CD8-positive, alpha-beta memory T cell (primary cell): Measurements from ENCODE around the gene FBXW7. TPM values are rescaled to one million over a fixed set of nuclear protein-coding genes. Genes with fewer than 3 reads are reported as not detected.

Source experiments
- CTCF ChIA-PET: fragments of 350-600 bp; sonication (Branson Sonifier 250); formaldehyde crosslinking; loops from one replicate; lab custom pipeline; 2021; ENCODE audit warnings: antibody characterized with exemption; lab: Charles Lee
- POLR2A ChIA-PET: fragments of 350-600 bp; sonication (Branson Sonifier 250); formaldehyde crosslinking; loops from one replicate; lab custom pipeline; 2021; ENCODE audit warnings: antibody characterized with exemption; lab: Charles Lee
- DNase-seq, 5 donors: peaks; one replicate each; pipeline versions ENCODE4 v3.0.0 to v3.0.0-alpha.2; 2020 to 2022; ENCODE audit warnings: mixed read lengths in 1 of 5
- H3K27ac ChIP-seq: one replicate; pipeline ENCODE4 v1.7.0; 2013; ENCODE audit warnings: low read depth, mild to moderate bottlenecking, low read length, moderate library complexity
- H3K27me3 ChIP-seq: 2 replicates; pipeline ENCODE4 v1.7.0; 2013; ENCODE audit warnings: low read length, mild to moderate bottlenecking; ENCODE audit not compliant: insufficient read depth, poor library complexity, severe bottlenecking
- H3K36me3 ChIP-seq: 2 replicates; pipeline ENCODE4 v1.7.0; 2013; ENCODE audit warnings: mild to moderate bottlenecking, low read length, moderate library complexity; ENCODE audit not compliant: insufficient read depth
- H3K4me1 ChIP-seq: 2 replicates; pipeline ENCODE4 v1.7.0; 2013; ENCODE audit warnings: mild to moderate bottlenecking, low read length, moderate library complexity; ENCODE audit not compliant: insufficient read depth
- H3K4me3 ChIP-seq: 2 replicates; pipeline ENCODE4 v1.7.0; 2013; ENCODE audit warnings: mild to moderate bottlenecking, low read length
- H3K9me3 ChIP-seq: 2 replicates; pipeline ENCODE4 v1.7.0; 2013; ENCODE audit warnings: mild to moderate bottlenecking, low read length
- H3K27ac Mint-ChIP-seq, 8 donors: one replicate each; pipeline ENCODE4 v1.8.0; 2020 to 2021; ENCODE audit warnings: mixed read lengths in 8 of 8, mild to moderate bottlenecking in 6 of 8, inconsistent platforms in 3 of 8, moderate library complexity in 3 of 8
- H3K27me3 Mint-ChIP-seq, 2 donors: one replicate each; pipeline ENCODE4 v1.8.0; 2020 to 2021; ENCODE audit warnings: mixed read lengths in 2 of 2, mild to moderate bottlenecking in 1 of 2, moderate library complexity in 1 of 2
- H3K36me3 Mint-ChIP-seq, 3 donors: one replicate each; pipeline ENCODE4 v1.8.0; 2020 to 2021; ENCODE audit warnings: mixed read lengths in 3 of 3, inconsistent platforms in 1 of 3, mild to moderate bottlenecking in 1 of 3
- H3K4me1 Mint-ChIP-seq, 3 donors: one replicate each; pipeline ENCODE4 v1.8.0; 2020 to 2021; ENCODE audit warnings: mixed read lengths in 3 of 3, inconsistent platforms in 1 of 3, mild to moderate bottlenecking in 1 of 3
- H3K4me3 Mint-ChIP-seq, 7 donors: one replicate each; pipeline ENCODE4 v1.8.0; 2020 to 2021; ENCODE audit warnings: mixed read lengths in 7 of 7, mild to moderate bottlenecking in 6 of 7, moderate library complexity in 4 of 7, inconsistent platforms in 2 of 7
- H3K9me3 Mint-ChIP-seq, 5 donors: one replicate each; pipeline ENCODE4 v1.8.0; 2020 to 2022; ENCODE audit warnings: mixed read lengths in 5 of 5, mild to moderate bottlenecking in 3 of 5, moderate library complexity in 2 of 5, inconsistent platforms in 1 of 5
- polyA plus RNA-seq: library from polyadenylated mRNA; unstranded; fragments of 300-500 nt; fragmentation: Illumina TruSeq; gene quantifications from one replicate; pipeline ENCODE4 v1.2.3, GENCODE V29; 2021
- total RNA-seq, 2 experiments: library from RNA; stranded (reverse); gene quantifications; one replicate each; pipeline ENCODE4 v1.2.3, GENCODE V29; 2021

FBXW7 gene
- total and polyA plus RNA-seq, 3 experiments from 2014 or later: 42.7 to 54.3 (median 46.6) TPM

- H3K27me3 Mint-ChIP-seq: no peaks in the 10 kb centered on the region
- ChIA-PET POLR2A (no interaction called here), CTCF (no interaction called here)
Observed at GRCh38 chr4:152468408-152468807, 67.5 kb downstream of the FBXW7 start.

GRCh38 chr4:152467101-152467500, 68.8 kb downstream of the FBXW7 start:
- CTCF ChIA-PET: no interaction called here
- H3K27ac ChIP-seq: no peak overlapping the region
- peaks cover 19% of the 10 kb centered on the region for H3K4me1 ChIP-seq
- Mint-ChIP-seq H3K27ac (peak overlapping the region in 1 of 8 donors; percentile 52), H3K4me3 (no peak overlapping the region), H3K36me3 (peaks cover 3 to 21% (median 9%) of the 10 kb centered on the region in 3 donors), H3K9me3 (peaks cover 0 to 3% (median 2%) of the 10 kb centered on the region in 5 donors), H3K27me3 (no peaks in the 10 kb centered on the region), H3K4me1 (peaks cover 41 to 70% (median 68%) of the 10 kb centered on the region in 3 donors)
- H3K9me3 ChIP-seq: no peaks in the 10 kb centered on the region
- no peaks in the 10 kb centered on the region for H3K36me3 ChIP-seq
- no peak for DNase-seq
- POLR2A ChIA-PET: no interaction called here
- H3K27me3 ChIP-seq: no peaks in the 10 kb centered on the region
- H3K4me3 ChIP-seq: no peak overlapping the region

More at GRCh38 chr4:152468408-152468807, 67.5 kb downstream of the FBXW7 start:
- Mint-ChIP-seq H3K4me1 (peaks cover 35 to 63% (median 62%) of the 10 kb centered on the region in 3 donors), H3K36me3 (peaks cover 3 to 18% (median 8%) of the 10 kb centered on the region in 3 donors), H3K27ac (peak overlapping the region in 2 of 8 donors; percentile 11 to 48), H3K9me3 (peaks cover 0 to 3% (median 2%) of the 10 kb centered on the region in 5 donors), H3K4me3 (no peak overlapping the region)
- Histone ChIP-seq H3K27ac (no peak overlapping the region), H3K4me1 (peaks cover 19% of the 10 kb centered on the region), H3K27me3 (no peaks in the 10 kb centered on the region), H3K4me3 (no peak overlapping the region), H3K9me3 (no peaks in the 10 kb centered on the region), H3K36me3 (no peaks in the 10 kb centered on the region)
- no peak for DNase-seq

GRCh38 chr4:152464030-152464823, 71.7 kb downstream of the FBXW7 start:
- CTCF ChIA-PET: interaction anchor here (0.9 kb wide), 1 partner anchor 664 kb away, joined by 3 read pairs; no protein-coding TSS in a partner anchor

GRCh38 chr4:152463562-152463961, 72.3 kb downstream of the FBXW7 start:
- Histone ChIP-seq H3K4me3 (no peak overlapping the region), H3K36me3 (no peaks in the 10 kb centered on the region), H3K27me3 (no peaks in the 10 kb centered on the region), H3K9me3 (no peaks in the 10 kb centered on the region), H3K4me1 (peaks cover 28% of the 10 kb centered on the region), H3K27ac (no peak overlapping the region)
- H3K27me3 Mint-ChIP-seq: no peaks in the 10 kb centered on the region
- peaks cover 55 to 82% (median 72%) of the 10 kb centered on the region in 3 donors for H3K4me1 Mint-ChIP-seq
- H3K9me3 Mint-ChIP-seq: no peaks in the 10 kb centered on the region
- no peak for DNase-seq
- peaks cover 5 to 14% (median 5%) of the 10 kb centered on the region in 3 donors for H3K36me3 Mint-ChIP-seq
- POLR2A ChIA-PET: no interaction called here
- no peak overlapping the region for H3K4me3 Mint-ChIP-seq
- H3K27ac Mint-ChIP-seq: peak overlapping the region in 4 of 8 donors; percentile 3 to 14 (median 6)
- CTCF ChIA-PET: no interaction called here

More at GRCh38 chr4:152464030-152464823, 71.7 kb downstream of the FBXW7 start:
- no peaks in the 10 kb centered on the region for H3K36me3 ChIP-seq
- Mint-ChIP-seq H3K27ac (peak overlapping the region in 6 of 8 donors; percentile 0 to 59 (median 38)), H3K9me3 (no peaks in the 10 kb centered on the region), H3K27me3 (no peaks in the 10 kb centered on the region), H3K4me1 (peaks cover 49 to 77% (median 67%) of the 10 kb centered on the region in 3 donors), H3K36me3 (peaks cover 5 to 14% (median 5%) of the 10 kb centered on the region in 3 donors), H3K4me3 (peak overlapping the region in 5 of 7 donors; percentile 1 to 18 (median 9))
- no peak for DNase-seq
- POLR2A ChIA-PET: no interaction called here
- no peaks in the 10 kb centered on the region for H3K27me3 ChIP-seq
- H3K27ac ChIP-seq: no peak overlapping the region
- H3K9me3 ChIP-seq: no peaks in the 10 kb centered on the region
- H3K4me3 ChIP-seq: no peak overlapping the region
- peaks cover 22% of the 10 kb centered on the region for H3K4me1 ChIP-seq

- DNase-seq: no peak
- peaks cover 5 to 11% (median 5%) of the 10 kb centered on the region in 3 donors for H3K36me3 Mint-ChIP-seq
- Histone ChIP-seq H3K36me3 (no peaks in the 10 kb centered on the region), H3K4me1 (peaks cover 32% of the 10 kb centered on the region), H3K4me3 (no peak overlapping the region), H3K27ac (no peak overlapping the region), H3K9me3 (no peaks in the 10 kb centered on the region), H3K27me3 (no peaks in the 10 kb centered on the region)
- H3K27me3 Mint-ChIP-seq: no peaks in the 10 kb centered on the region
- no peak overlapping the region for H3K4me3 Mint-ChIP-seq
- POLR2A ChIA-PET: no interaction called here
- CTCF ChIA-PET: no interaction called here
- H3K4me1 Mint-ChIP-seq: peaks cover 59 to 84% (median 72%) of the 10 kb centered on the region in 3 donors
- no peaks in the 10 kb centered on the region for H3K9me3 Mint-ChIP-seq
- peak overlapping the region in 3 of 8 donors; percentile 27 to 72 (median 58) for H3K27ac Mint-ChIP-seq
Observed at GRCh38 chr4:152462695-152463094, 73.2 kb downstream of the FBXW7 start.

GRCh38 chr4:152462047-152462446, 73.8 kb downstream of the FBXW7 start:
- Histone ChIP-seq H3K4me3 (no peak overlapping the region), H3K4me1 (peaks cover 32% of the 10 kb centered on the region), H3K27ac (no peak overlapping the region), H3K36me3 (no peaks in the 10 kb centered on the region), H3K9me3 (no peaks in the 10 kb centered on the region), H3K27me3 (no peaks in the 10 kb centered on the region)
- Mint-ChIP-seq H3K27me3 (no peaks in the 10 kb centered on the region), H3K4me3 (no peak overlapping the region), H3K27ac (peak overlapping the region in 3 of 8 donors; percentile 25 to 58 (median 37)), H3K4me1 (peaks cover 57 to 81% (median 69%) of the 10 kb centered on the region in 3 donors), H3K9me3 (no peaks in the 10 kb centered on the region), H3K36me3 (peaks cover 2 to 9% (median 3%) of the 10 kb centered on the region in 3 donors)
- ChIA-PET POLR2A (no interaction called here), CTCF (no interaction called here)
- DNase-seq: no peak

- H3K4me3 ChIP-seq: no peak overlapping the region
- H3K36me3 Mint-ChIP-seq: peaks cover 2 to 10% (median 2%) of the 10 kb centered on the region in 3 donors
- no peaks in the 10 kb centered on the region for H3K27me3 Mint-ChIP-seq
- H3K27ac ChIP-seq: no peak overlapping the region
- H3K9me3 Mint-ChIP-seq: no peaks in the 10 kb centered on the region
- peaks cover 32% of the 10 kb centered on the region for H3K4me1 ChIP-seq
- H3K27ac Mint-ChIP-seq: peak overlapping the region in 1 of 8 donors; percentile 29
- no peaks in the 10 kb centered on the region for H3K27me3 ChIP-seq
- H3K4me3 Mint-ChIP-seq: no peak overlapping the region
- peaks cover 65 to 89% (median 77%) of the 10 kb centered on the region in 3 donors for H3K4me1 Mint-ChIP-seq
- H3K9me3 ChIP-seq: no peaks in the 10 kb centered on the region
- H3K36me3 ChIP-seq: no peaks in the 10 kb centered on the region
- ChIA-PET CTCF (no interaction called here), POLR2A (no interaction called here)
- DNase-seq: no peak
Observed at GRCh38 chr4:152460488-152460887, 75.4 kb downstream of the FBXW7 start.

- DNase-seq: no peak
- H3K9me3 Mint-ChIP-seq: no peaks in the 10 kb centered on the region
- peaks cover 22% of the 10 kb centered on the region for H3K4me1 ChIP-seq
- CTCF ChIA-PET: interaction anchor here (0.9 to 1.9 kb wide), 2 partner anchors 42 to 73 kb away, joined by 3 read pairs; no protein-coding TSS in a partner anchor
- POLR2A ChIA-PET: no interaction called here
- no peaks in the 10 kb centered on the region for H3K27me3 Mint-ChIP-seq
- no peaks in the 10 kb centered on the region for H3K9me3 ChIP-seq
- peak overlapping the region in 5 of 7 donors; percentile 7 to 74 (median 63) for H3K4me3 Mint-ChIP-seq
- peak overlapping the region; percentile 2 for H3K27ac ChIP-seq
- no peak overlapping the region for H3K4me3 ChIP-seq
- peak overlapping the region; percentile 2 to 89 (median 79) for H3K27ac Mint-ChIP-seq
- no peaks in the 10 kb centered on the region for H3K36me3 ChIP-seq
- no peaks in the 10 kb centered on the region for H3K27me3 ChIP-seq
- H3K36me3 Mint-ChIP-seq: peaks cover 2 to 10% (median 2%) of the 10 kb centered on the region in 3 donors
- peaks cover 64 to 86% (median 71%) of the 10 kb centered on the region in 3 donors for H3K4me1 Mint-ChIP-seq
Observed at GRCh38 chr4:152459326-152459725, 76.6 kb downstream of the FBXW7 start.
